Activated CD8-positive, alpha-beta T cell treated with anti-CD3 and anti-CD28 coated beads, Interleukin-2, amount 10 ng/mL, durations not matched to agents 7 days and 5 days (primary cell): ENCODE measurements around the gene KAZN. TPM values are rescaled to one million over a fixed set of nuclear protein-coding genes. Genes with fewer than 3 reads are reported as not detected.

Source experiments
- ATAC-seq: fragments of 150-1000 bp; cut with Tn5 transposase; one replicate; pipeline ENCODE4 v1.10.0; 2021; ENCODE audit warnings: moderate library complexity
- CTCF ChIA-PET: fragments of 350-600 bp; sonication (Branson Sonifier 250); formaldehyde crosslinking; loops from one replicate; lab custom pipeline; 2021; ENCODE audit warnings: antibody characterized with exemption; lab: Charles Lee
- POLR2A ChIA-PET: fragments of 350-600 bp; sonication (Branson Sonifier 250); formaldehyde crosslinking; loops from one replicate; lab custom pipeline; 2021; ENCODE audit warnings: antibody characterized with exemption; lab: Charles Lee
- DNase-seq: peaks from one replicate; pipeline ENCODE4 v3.0.0-alpha.2; 2020
- H3K27ac Mint-ChIP-seq: one replicate; pipeline ENCODE4 v1.8.0; 2021; ENCODE audit warnings: mild to moderate bottlenecking, mixed read lengths
- H3K27me3 Mint-ChIP-seq: one replicate; pipeline ENCODE4 v1.8.0; 2021; ENCODE audit warnings: low read depth, mixed read lengths
- H3K36me3 Mint-ChIP-seq: one replicate; pipeline ENCODE4 v1.8.0; 2021; ENCODE audit warnings: low read depth, mixed read lengths
- H3K4me1 Mint-ChIP-seq: one replicate; pipeline ENCODE4 v1.8.0; 2021; ENCODE audit warnings: low read depth, mixed read lengths
- H3K4me3 Mint-ChIP-seq: one replicate; pipeline ENCODE4 v1.8.0; 2021; ENCODE audit warnings: mild to moderate bottlenecking, mixed read lengths
- H3K9me3 Mint-ChIP-seq: one replicate; pipeline ENCODE4 v1.8.0; 2022; ENCODE audit warnings: mixed read lengths; ENCODE audit not compliant: insufficient read depth
- total RNA-seq, 2 experiments: library from RNA; stranded (reverse); gene quantifications; one replicate each; pipeline ENCODE4 v1.2.3, GENCODE V29; 2021

Gene KAZN
- total RNA-seq, 2 experiments from 2014 or later = 1.1 to 1.7 TPM

- H3K4me3 Mint-ChIP-seq = no peak overlapping the region
- ATAC-seq (no peak), DNase-seq (no peak)
- H3K4me1 Mint-ChIP-seq = no peaks in the 10 kb centered on the region
- POLR2A ChIA-PET = no interaction called here
- CTCF ChIA-PET = no interaction called here
- peaks cover 1% of the 10 kb centered on the region for H3K36me3 Mint-ChIP-seq
- no peaks in the 10 kb centered on the region for H3K27me3 Mint-ChIP-seq
- no peak overlapping the region for H3K27ac Mint-ChIP-seq
- peaks cover 8% of the 10 kb centered on the region for H3K9me3 Mint-ChIP-seq
Observed at GRCh38 chr1:14842891-14843290, 244.4 kb downstream of the KAZN start.

GRCh38 chr1:14843525-14843924 is 245.0 kb downstream of the KAZN start:
- CTCF ChIA-PET = no interaction called here
- H3K27ac Mint-ChIP-seq = no peak overlapping the region
- H3K27me3 Mint-ChIP-seq = no peaks in the 10 kb centered on the region
- DNase-seq = no peak
- H3K9me3 Mint-ChIP-seq = peaks cover 8% of the 10 kb centered on the region
- no peak overlapping the region for H3K4me3 Mint-ChIP-seq
- H3K36me3 Mint-ChIP-seq = peaks cover 1% of the 10 kb centered on the region
- POLR2A ChIA-PET = no interaction called here
- no peak for ATAC-seq
- H3K4me1 Mint-ChIP-seq = no peaks in the 10 kb centered on the region

- Mint-ChIP-seq H3K27ac (no peak overlapping the region), H3K36me3 (peaks cover 1% of the 10 kb centered on the region), H3K4me1 (no peaks in the 10 kb centered on the region), H3K4me3 (no peak overlapping the region), H3K9me3 (peaks cover 8% of the 10 kb centered on the region), H3K27me3 (no peaks in the 10 kb centered on the region)
- ChIA-PET POLR2A (no interaction called here), CTCF (no interaction called here)
- no peak for ATAC-seq
- no peak for DNase-seq
Observed at GRCh38 chr1:14844356-14844755, 245.9 kb downstream of the KAZN start.

- Mint-ChIP-seq H3K4me3 (no peak overlapping the region), H3K4me1 (no peaks in the 10 kb centered on the region), H3K27ac (no peak overlapping the region), H3K9me3 (peaks cover 8% of the 10 kb centered on the region), H3K36me3 (peaks cover 1% of the 10 kb centered on the region), H3K27me3 (no peaks in the 10 kb centered on the region)
- POLR2A ChIA-PET = no interaction called here
- CTCF ChIA-PET = no interaction called here
- DNase-seq (no peak), ATAC-seq (no peak)
Observed at GRCh38 chr1:14844923-14845617, 246.6 kb downstream of the KAZN start.

GRCh38 chr1:14845851-14846250 is 247.4 kb downstream of the KAZN start:
- no peaks in the 10 kb centered on the region for H3K27me3 Mint-ChIP-seq
- H3K27ac Mint-ChIP-seq = no peak overlapping the region
- no peak overlapping the region for H3K4me3 Mint-ChIP-seq
- ChIA-PET POLR2A (no interaction called here), CTCF (no interaction called here)
- H3K4me1 Mint-ChIP-seq = no peaks in the 10 kb centered on the region
- ATAC-seq (no peak), DNase-seq (no peak)
- peaks cover 1% of the 10 kb centered on the region for H3K36me3 Mint-ChIP-seq
- H3K9me3 Mint-ChIP-seq = peaks cover 8% of the 10 kb centered on the region

GRCh38 chr1:14846688-14847087 is 248.2 kb downstream of the KAZN start:
- CTCF ChIA-PET = no interaction called here
- Mint-ChIP-seq H3K27ac (no peak overlapping the region), H3K4me1 (no peaks in the 10 kb centered on the region), H3K9me3 (peaks cover 8% of the 10 kb centered on the region), H3K4me3 (no peak overlapping the region), H3K36me3 (peaks cover 1% of the 10 kb centered on the region), H3K27me3 (no peaks in the 10 kb centered on the region)
- ATAC-seq (no peak), DNase-seq (no peak)
- POLR2A ChIA-PET = no interaction called here

GRCh38 chr1:14848203-14848602 is 249.7 kb downstream of the KAZN start:
- ChIA-PET POLR2A (no interaction called here), CTCF (no interaction called here)
- Mint-ChIP-seq H3K27me3 (no peaks in the 10 kb centered on the region), H3K4me3 (no peak overlapping the region), H3K9me3 (no peaks in the 10 kb centered on the region), H3K27ac (no peak overlapping the region), H3K36me3 (no peaks in the 10 kb centered on the region), H3K4me1 (no peaks in the 10 kb centered on the region)
- ATAC-seq (no peak), DNase-seq (no peak)

- no peaks in the 10 kb centered on the region for H3K36me3 Mint-ChIP-seq
Observed at GRCh38 chr1:14848625-14849024, 250.1 kb downstream of the KAZN start.

GRCh38 chr1:14849038-14849437 is 250.6 kb downstream of the KAZN start:
- no peaks in the 10 kb centered on the region for H3K36me3 Mint-ChIP-seq
- H3K4me3 Mint-ChIP-seq = no peak overlapping the region
- POLR2A ChIA-PET = no interaction called here
- DNase-seq (no peak), ATAC-seq (no peak)
- no peak overlapping the region for H3K27ac Mint-ChIP-seq
- no peaks in the 10 kb centered on the region for H3K9me3 Mint-ChIP-seq
- CTCF ChIA-PET = no interaction called here
- H3K4me1 Mint-ChIP-seq = no peaks in the 10 kb centered on the region
- no peaks in the 10 kb centered on the region for H3K27me3 Mint-ChIP-seq

More at GRCh38 chr1:14848625-14849024, 250.1 kb downstream of the KAZN start:
- CTCF ChIA-PET = no interaction called here
- no peak for DNase-seq
- H3K9me3 Mint-ChIP-seq = no peaks in the 10 kb centered on the region
- no peaks in the 10 kb centered on the region for H3K27me3 Mint-ChIP-seq
- ATAC-seq = no peak
- POLR2A ChIA-PET = no interaction called here
- no peak overlapping the region for H3K4me3 Mint-ChIP-seq
- no peaks in the 10 kb centered on the region for H3K4me1 Mint-ChIP-seq
- no peak overlapping the region for H3K27ac Mint-ChIP-seq

- ATAC-seq (no peak), DNase-seq (no peak)
- H3K27ac Mint-ChIP-seq = no peak overlapping the region
- CTCF ChIA-PET = interaction anchor here (1.3 kb wide), 1 partner anchor 72 kb away, joined by 3 read pairs; no protein-coding TSS in a partner anchor
- H3K27me3 Mint-ChIP-seq = no peaks in the 10 kb centered on the region
- no peaks in the 10 kb centered on the region for H3K9me3 Mint-ChIP-seq
- H3K4me1 Mint-ChIP-seq = no peaks in the 10 kb centered on the region
- no peaks in the 10 kb centered on the region for H3K36me3 Mint-ChIP-seq
- POLR2A ChIA-PET = no interaction called here
- H3K4me3 Mint-ChIP-seq = no peak overlapping the region
Observed at GRCh38 chr1:14850563-14850962, 252.1 kb downstream of the KAZN start.

- Mint-ChIP-seq H3K27me3 (no peaks in the 10 kb centered on the region), H3K4me1 (no peaks in the 10 kb centered on the region), H3K9me3 (no peaks in the 10 kb centered on the region), H3K36me3 (no peaks in the 10 kb centered on the region), H3K4me3 (no peak overlapping the region), H3K27ac (no peak overlapping the region)
- POLR2A ChIA-PET = no interaction called here
- CTCF ChIA-PET = interaction anchor here (1.3 kb wide), 1 partner anchor 73 kb away, joined by 3 read pairs; no protein-coding TSS in a partner anchor
- ATAC-seq (no peak), DNase-seq (no peak)
Observed at GRCh38 chr1:14851760-14852159, 253.3 kb downstream of the KAZN start.

- no peaks in the 10 kb centered on the region for H3K4me1 Mint-ChIP-seq
- ChIA-PET CTCF (no interaction called here), POLR2A (no interaction called here)
- no peaks in the 10 kb centered on the region for H3K27me3 Mint-ChIP-seq
- no peaks in the 10 kb centered on the region for H3K9me3 Mint-ChIP-seq
- no peak for ATAC-seq
- H3K4me3 Mint-ChIP-seq = no peak overlapping the region
- no peak for DNase-seq
- H3K27ac Mint-ChIP-seq = no peak overlapping the region
- H3K36me3 Mint-ChIP-seq = no peaks in the 10 kb centered on the region
Observed at GRCh38 chr1:14852291-14852690, 253.8 kb downstream of the KAZN start.

- no peaks in the 10 kb centered on the region for H3K36me3 Mint-ChIP-seq
- H3K4me1 Mint-ChIP-seq = no peaks in the 10 kb centered on the region
- no peaks in the 10 kb centered on the region for H3K9me3 Mint-ChIP-seq
- no peak for DNase-seq
- no peaks in the 10 kb centered on the region for H3K27me3 Mint-ChIP-seq
- H3K27ac Mint-ChIP-seq = no peak overlapping the region
- H3K4me3 Mint-ChIP-seq = no peak overlapping the region
- ATAC-seq = no peak
- ChIA-PET POLR2A (no interaction called here), CTCF (no interaction called here)
Observed at GRCh38 chr1:14853518-14853917, 255.0 kb downstream of the KAZN start.
